Body of pancreas (tissue), 4 donors: Measurements from ENCODE around the gene TRIM46.

Experiments used
- POLR2A ChIP-seq, 3 donors: fragments of 450-650 bp; IDR thresholded peaks; one replicate each; pipeline ENCODE4 v1.6.1; 2016; ENCODE audit warnings: antibody characterized with exemption in 3 of 3, mild to moderate bottlenecking in 2 of 3
- TF ChIP-seq, protein P1 (sequence below), 7 experiments: fragments of 450-650 bp in 4 of 7; fragments of 200-600 bp in 3 of 7; sonication (generic) in 3 of 7; IDR thresholded peaks; one replicate each; pipeline ENCODE4 v1.5.1; 2016 to 2019; ENCODE audit warnings: antibody characterized with exemption in 7 of 7

DNA sequence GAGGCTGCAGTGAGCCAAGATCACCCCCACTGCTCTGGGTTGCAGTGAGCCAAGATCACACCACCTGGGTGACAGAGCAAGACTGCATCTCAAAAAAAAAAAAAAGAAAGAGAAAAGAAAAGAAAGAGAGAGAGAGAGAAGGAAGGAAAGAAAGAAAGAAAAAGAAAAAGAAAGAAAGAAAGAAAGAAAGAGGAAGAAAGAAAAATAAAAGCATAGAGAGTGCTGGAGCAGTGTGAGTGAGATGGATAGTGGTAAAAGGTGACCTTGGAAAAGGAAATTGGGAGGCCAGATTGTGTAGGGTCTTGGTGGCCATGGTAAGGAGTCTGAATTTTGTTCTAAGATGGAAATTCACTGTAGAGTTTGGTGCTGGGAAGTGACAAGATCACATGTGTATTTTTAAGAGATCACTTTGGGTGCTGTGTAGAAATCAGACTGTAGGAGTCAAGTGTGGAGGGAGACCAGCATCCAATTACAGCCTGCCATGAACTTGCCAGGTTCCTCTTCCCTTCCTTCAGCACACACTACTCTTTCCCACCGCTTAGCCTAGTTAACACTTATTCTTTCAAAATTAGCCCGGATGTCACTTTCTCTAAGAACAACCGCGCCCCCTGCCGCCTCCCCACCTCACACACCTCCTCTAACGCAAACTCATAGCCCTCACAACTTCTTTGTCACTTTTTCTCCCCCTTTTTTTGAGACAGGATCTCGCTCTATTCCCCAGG is 52.7 kb downstream of the TRIM46 start:
- TF ChIP-seq, protein P1, sequence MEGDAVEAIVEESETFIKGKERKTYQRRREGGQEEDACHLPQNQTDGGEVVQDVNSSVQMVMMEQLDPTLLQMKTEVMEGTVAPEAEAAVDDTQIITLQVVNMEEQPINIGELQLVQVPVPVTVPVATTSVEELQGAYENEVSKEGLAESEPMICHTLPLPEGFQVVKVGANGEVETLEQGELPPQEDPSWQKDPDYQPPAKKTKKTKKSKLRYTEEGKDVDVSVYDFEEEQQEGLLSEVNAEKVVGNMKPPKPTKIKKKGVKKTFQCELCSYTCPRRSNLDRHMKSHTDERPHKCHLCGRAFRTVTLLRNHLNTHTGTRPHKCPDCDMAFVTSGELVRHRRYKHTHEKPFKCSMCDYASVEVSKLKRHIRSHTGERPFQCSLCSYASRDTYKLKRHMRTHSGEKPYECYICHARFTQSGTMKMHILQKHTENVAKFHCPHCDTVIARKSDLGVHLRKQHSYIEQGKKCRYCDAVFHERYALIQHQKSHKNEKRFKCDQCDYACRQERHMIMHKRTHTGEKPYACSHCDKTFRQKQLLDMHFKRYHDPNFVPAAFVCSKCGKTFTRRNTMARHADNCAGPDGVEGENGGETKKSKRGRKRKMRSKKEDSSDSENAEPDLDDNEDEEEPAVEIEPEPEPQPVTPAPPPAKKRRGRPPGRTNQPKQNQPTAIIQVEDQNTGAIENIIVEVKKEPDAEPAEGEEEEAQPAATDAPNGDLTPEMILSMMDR (IDR thresholded peaks at IDR 0.05), result peak in 6 of 7 experiments; percentile 24 to 81 (median 58)
- TF ChIP-seq POLR2A (IDR thresholded peaks at IDR 0.05), result no peak
